ENCODE data around the gene PLEKHA1.

PLEKHA1 gene

DNA sequence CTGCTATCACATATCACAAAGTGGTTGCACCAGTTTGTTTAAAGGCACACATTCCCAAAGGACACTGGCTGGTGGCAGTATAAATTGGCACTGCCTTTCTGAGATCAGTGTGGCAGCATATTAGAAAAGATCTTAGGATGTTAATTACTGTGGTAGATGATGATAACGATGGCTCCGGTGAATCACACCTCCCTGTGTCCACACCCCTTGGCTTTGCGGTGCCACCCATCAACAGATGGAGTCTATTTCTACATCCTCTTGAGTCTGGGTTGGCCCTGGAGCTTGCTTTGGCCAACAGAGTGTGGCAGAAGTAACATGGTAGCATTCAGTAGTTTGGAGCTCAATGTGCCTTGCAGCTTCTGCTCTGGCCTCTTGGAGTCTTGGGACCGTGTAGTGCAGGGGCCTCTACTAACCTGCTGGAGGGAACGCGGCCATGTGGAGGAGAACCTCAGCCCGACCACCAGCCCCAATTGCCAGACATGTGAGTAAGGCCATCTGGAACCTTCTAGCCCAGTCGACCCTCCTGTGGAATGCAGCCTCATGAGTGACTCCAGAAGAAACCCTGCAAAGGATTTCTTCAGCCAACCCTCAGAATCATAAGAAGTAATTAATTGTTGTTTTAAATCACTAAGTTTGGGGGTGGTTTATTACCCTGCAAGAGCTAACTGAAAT lies 27.2 kb upstream of the PLEKHA1 start:
- DNase-seq = no peak

DNA sequence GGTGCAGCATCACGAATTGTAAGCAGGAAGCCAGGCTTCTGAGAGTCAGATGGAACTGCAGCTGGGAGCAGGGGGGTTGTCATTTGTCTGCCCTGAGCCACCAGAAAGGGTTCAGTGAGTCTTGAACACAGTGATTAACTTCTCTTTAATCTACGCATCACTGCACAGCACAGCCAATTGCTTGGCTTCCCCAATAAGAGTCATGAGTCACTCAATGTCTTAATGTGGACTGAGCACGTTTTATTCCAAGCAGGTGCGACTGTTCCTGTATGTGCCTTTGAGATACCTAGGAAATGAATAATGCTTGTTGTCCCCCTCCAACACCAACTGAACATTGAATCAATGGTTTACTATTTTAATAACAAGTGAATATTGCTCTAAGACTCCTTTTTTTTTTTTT lies 26.0 kb upstream of the PLEKHA1 start:
- DNase-seq = no peak

DNA sequence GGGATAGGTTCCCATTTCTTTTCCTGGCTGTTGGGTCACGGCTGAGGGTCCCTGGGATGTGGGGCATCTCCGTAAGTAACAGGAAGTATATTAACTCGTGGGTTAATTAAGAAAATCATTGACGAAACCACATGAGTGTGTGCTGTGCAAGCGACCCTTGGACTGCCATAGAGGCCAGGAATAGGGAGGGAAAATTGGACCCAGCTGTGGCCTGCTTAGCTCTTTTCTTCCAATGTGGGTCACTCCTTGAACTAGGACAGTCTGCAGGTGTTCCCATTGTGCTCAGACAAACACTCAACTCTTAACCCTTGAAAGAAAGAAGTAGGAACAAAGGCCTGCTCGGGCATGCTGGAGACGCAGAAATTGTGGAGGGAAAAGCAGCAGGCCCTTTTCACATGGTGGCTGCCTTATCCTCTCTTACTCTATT lies 25.6 kb upstream of the PLEKHA1 start:
- no peak for DNase-seq

DNA sequence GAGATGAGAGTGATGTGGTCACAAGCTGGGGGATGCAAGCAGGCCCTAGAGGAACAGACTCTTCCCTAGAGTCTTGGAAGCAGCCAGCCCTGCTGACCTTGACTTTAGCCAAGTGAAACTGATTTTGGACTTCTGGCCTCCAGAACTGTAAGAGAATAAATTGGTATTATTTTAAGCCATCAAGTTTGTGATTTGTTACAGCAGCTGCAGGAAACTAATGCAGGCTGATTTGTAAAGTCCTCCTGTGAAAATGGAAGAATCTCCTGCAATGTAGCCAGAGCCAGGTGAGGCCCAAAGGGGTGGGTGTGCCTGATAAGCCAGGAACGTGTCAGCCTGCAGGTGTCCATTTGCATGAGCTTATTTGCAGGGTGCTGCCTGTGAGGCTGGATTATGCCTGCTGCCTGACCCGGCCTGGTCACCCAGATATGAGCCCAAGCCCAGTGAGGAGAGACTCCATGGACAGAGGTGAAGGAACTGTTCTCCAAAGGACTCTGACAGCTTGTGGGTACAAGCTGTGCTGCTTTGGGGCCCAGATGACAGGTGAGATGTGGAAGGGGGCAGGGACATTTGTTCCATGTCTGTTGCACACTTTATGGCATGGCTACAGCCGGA lies 24.6 kb upstream of the PLEKHA1 start:
- DNase-seq = no peak

DNA sequence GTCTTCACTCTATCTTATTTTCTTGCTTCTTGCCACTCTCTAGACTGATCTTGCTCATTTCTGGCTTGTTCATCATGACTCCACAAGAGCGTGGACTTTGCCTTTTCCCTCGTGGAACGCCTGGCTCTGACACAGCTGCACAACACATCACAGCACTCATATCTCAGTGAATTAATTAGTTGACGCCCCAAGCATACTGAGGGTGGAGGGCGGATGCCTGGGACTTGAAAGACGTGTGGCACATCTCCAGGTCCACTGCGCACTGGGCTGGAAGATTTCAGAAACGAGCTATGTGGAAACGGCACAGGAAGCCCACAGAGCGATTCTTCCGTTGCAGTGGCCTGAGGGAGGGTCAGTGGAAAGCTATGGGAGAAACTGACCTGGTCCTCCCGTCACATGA lies 23.6 kb upstream of the PLEKHA1 start:
- DNase-seq = no peak

DNA sequence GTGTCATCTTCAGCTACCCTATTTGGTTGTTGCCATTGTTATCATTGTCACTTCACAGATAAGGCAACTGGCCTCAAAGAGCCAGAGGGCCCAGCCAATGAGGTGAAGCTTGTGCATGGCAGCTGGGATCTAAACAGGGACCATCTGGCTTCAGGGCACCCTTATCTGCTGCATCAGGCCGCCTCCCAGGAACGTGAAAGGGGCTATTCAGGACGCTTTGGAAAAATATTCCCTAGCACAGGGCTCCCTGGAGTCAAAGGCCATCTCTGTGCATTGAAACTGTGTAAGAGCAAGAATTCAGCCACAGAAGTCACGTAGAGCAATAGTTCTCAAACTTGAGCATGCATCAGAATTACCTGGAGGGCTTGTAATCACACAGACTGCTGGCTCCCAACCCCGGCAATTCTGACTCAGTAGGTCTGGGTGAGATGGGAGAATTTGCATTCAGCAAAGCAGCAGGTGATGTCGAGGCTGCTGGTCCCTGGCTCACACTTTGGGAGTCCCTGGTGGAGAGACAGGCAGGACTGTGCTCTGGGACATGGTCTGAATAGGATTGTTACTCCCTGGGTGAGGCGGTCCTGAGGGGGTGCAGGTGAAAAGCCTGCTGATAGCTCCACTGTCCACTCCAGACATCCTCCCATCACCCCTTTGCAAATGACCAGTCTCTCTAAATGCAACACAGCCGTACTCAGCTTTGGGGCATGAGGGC lies 21.5 kb upstream of the PLEKHA1 start:
- DNase-seq = no peak

DNA sequence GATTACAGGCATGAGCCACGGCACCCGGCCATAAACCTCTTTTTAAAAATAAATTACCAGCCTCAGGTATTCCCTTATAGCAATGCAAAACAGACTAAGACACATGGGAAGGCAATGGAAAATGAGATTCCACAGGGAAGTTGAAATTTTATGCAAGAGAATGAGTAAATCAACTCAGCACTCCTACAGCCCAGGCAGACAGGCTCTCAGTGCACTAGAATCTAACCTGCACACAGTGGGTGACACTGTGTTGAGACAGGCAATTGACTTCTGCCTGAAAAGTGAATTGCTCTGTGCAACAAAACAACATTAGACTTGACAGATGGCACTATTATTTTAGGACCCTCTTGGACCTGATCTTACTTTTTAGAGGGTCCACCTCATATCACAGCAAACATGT lies 20.1 kb upstream of the PLEKHA1 start:
- DNase-seq = no peak

DNA sequence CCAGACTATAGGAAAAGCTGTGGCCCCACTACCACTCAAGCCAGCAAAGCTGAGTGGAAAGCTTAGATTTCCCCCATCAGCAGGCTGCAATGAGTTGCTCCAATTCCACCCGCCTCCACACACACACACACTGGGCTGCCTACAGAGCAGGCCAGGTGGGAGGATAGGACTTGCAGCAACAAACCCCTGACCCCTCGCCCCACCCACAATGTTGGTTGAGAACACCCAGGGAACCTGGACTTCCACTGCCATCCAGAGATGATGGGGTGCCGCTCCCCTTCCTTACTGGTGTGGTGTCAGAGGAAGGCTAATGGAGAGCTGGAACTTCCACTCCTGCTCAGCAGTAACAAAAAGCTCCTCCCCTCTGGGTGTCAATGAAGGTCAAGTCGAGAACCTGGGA lies 16.8 kb upstream of the PLEKHA1 start:
- no peak for DNase-seq

DNA sequence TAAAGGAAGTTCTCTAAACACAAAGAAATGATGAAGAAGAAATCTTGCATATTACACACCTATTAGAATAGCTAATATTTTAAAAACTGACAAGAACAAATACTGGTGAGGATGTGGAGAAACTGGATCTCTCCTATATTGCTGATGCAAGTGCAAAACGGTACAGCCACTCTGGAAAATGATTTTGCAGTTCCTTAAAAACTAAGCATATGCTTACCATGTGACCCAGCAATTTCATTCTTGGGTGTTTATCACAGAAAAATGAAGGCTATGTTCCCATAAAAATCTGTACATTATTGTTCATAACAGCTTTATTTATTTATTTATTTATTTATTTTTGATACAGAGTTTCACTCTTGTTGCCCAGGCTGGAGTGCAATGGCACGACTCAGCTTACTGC lies 14.9 kb upstream of the PLEKHA1 start:
- no peak for DNase-seq

DNA sequence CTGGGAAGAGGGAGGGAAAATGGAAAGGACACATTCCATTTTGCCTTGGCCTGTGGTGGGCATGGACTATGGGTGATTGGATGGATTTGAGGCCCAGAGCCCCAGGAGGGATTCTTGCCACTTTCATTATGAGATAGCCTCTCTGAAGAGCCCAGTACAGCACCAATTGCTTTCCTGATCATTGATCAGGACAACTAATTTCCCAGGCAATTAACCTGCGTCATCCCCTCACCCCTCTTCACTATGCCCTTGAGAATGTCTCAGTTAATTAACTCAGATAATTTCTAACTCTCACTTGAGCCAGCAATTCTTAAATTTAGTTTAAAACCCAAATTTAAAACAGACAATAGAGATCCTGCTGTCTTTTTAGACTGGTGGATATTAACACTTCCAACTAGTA lies 13.5 kb upstream of the PLEKHA1 start:
- DNase-seq = no peak

DNA sequence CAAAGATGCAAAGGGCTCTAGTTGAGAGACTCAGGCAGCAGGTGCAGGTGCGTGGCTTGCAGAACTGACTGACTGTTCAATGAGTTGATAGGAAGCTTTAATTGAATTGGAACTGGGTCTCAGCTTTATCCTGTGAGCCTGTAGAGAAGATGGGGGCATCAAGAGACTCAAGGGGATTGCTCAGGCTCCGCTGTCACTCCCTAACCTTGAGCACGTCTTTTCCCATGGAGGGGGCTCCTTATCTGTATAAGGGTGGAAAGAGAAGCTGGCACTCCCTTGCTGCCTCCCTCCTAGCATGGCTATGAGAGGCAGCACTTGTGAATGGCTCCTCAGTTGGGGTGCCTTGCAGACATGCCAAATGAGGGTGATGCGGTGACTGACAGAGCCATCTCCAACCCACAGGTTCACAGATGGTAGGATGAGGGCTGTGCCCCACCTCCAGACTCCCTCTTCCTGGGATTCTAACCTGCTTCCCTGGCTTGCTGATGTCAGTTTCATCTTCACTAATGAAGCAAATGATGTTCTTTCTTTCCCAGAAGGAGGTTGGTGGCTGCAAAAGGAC lies 12.4 kb upstream of the PLEKHA1 start:
- no peak for DNase-seq

DNA sequence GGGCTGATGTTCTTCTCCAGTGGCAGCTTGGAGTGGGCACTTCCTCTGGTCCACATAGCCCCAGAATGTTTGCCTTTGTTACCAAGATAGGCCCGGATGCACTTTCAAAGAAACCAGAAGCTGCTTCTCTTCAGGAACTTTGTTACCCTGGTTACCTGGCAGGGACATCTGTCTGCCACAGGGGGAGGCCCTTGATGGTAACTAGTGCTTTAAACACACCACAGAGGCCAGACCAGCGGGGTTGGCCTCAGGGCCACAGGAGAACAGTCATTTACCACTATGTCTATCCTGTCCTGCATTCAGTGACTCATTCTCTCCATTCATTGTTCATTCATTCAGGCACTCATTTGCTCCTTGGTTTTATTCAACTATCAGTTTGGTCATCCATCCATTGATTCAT lies 11.9 kb upstream of the PLEKHA1 start:
- no peak for DNase-seq

DNA sequence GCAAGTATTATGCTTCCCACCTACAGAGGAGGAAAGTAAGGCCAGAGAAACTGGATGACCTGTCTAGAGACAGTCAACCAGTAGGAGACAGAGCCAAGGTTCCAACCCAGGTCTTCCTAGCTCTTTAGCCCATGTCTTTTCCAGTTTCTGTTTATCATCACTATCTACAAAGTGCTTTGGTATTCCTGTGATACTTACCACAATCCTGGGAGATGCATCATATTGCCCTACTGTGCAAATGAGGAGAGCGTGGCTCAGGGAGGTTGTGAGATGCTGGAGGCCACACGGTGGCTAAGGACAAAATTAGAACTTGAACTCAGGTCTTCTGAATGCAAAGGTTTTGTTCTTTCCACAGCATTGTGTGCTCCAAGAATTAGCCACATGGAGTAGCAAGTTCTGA lies 11.2 kb upstream of the PLEKHA1 start:
- no peak for DNase-seq

DNA sequence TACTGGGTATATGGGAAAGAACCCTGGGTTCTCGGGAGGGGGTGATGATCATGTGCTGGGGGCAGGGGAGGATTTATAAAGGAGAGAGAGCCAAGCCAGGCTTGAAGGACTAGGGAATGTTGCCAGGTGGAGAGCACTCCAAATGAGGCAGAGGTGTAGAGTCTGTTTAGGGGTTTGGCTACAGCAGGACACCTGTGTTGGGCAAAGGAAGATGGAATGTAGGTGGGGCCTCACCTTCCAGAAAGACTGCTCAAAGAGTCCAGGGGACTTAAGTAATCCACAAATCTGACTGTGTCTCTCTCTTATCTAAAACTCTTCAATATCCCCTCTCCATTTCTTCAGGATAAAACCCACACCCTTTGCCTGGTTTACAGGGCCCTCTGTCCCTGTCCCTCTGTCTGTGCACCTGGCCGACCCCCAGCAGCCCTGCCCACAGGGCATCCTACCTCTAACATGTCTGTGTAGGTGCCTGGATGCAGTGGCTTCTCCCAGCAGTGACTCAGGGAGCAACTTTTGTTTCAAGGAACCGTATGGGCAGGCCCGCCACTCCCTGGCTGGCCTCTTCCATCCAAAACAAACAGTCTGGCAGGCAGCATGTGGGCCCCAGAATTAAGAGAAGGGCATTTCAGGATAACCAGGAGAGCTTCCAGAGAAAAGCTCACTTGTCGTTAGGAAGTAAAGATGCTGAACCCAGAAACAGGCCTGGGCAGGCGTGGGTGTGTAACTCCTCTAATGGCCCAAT lies 10.6 kb upstream of the PLEKHA1 start:
- no peak for DNase-seq

DNA sequence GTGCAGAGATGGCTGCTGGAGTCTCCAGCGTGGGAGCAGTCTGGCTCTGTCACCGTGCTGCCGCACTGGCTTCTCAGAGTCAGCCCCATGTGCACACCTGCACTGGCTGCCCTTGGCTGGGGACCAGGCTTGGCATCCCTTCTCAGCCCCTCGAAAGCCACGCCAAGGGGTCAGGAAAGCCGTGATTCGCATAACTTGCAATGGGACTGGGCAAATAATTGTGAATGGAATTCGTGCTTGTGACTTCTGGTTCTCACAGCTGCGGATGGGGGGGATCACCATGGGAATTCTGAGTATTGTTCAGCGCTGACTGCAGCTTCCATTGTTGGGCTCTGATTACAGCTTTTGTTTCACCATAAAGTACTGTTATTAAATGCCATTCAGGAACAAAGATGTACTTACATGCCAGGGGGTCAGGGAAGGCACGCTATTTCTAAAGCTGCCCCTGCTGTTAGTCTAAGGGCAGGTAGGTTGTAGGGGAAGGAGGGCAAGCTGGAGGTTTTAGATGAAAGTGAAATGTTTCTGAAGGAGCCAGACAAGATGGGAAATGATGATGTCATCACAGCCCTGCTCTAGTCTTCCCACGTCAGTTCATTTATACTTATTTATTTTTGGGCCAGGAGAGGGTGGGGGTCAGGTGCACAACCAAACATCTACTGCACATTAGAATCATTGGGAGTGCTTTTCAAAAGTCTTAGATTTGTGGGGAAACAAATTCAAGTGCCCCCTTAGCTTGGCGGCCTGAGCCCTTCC lies 5.8 kb upstream of the PLEKHA1 start:
- no peak for DNase-seq

DNA sequence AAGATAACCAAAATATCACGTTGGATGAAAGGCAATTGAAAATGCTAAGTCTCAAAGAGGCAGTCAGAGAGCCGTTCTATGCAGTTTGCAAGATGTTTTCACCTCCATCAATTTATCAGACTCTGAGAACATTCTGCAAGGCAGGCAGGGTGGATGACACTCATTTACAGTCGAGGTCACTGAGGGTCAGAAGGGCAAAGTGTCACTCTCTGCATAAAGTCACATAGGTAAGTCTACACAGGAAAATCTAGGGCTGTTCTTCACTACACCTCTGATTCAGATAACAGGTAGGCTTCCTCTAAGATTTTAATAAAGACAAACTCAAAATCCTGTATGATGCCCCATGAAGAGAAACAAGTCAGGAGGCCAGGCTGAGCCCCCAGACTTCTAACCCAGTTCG lies 1.4 kb upstream of the PLEKHA1 start:
- DNase-seq = no peak

DNA sequence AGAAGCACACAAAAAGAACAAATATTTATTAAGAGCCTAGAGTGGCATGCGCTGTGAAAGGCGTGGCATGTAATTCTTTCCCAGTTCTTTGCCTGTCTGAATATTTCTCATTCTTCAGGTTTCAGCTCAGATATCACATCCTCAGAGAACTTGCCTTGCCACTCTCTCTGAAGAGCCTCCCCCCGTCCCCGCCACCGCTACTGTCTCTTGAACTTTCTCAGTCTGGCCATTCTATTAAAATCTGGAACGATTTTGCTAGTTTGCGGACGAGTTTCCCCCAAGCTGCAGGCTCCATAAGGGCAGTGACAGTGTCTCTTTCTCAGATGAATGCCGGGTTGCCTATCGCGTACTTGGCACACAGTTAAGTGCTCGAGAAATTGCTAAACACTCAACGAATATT lies 787 bp upstream of the PLEKHA1 start:
- no peak for DNase-seq

DNA sequence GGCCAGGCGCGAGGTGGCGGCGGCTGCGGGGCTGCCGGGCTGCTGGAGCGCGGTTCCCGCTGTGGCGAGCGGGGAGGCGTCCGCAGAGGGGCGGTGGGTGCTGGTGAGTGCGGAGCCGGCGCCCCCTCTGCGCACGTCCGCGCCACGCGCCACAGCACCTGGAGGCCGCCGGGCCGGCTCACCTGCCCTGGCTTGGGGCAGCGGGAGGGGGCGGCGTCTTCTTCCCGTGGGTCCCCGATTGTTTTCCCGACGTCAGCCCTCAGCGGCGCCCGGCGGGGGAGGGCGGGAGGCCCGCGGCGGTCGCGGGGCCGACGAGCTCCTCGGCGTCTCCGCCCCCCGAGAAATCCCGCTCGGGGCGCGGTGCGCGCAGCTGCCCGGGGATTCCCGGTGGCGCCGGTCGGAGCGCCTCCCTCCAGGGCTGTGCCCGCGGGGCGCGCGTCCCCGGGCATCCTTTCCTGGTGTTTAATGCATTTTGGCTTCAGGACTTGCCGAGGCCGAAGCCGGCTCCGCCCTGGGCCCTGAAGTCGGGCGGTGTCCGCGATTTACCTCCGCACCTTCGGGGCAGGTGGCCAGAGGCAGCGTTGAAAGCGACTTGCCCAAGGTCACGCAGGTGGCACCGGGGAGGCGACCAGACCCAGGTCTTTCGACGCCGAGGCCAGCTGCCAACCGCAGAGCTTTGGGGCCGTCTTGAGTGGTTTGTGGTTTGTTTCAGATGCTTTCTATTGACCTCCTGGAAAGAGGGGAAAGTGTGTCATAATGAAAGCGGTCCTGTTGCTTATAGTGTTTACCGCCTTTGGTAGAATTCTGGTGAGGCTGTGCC lies 561 bp downstream of the PLEKHA1 start:
- DNase-seq = peak; percentile 83

DNA sequence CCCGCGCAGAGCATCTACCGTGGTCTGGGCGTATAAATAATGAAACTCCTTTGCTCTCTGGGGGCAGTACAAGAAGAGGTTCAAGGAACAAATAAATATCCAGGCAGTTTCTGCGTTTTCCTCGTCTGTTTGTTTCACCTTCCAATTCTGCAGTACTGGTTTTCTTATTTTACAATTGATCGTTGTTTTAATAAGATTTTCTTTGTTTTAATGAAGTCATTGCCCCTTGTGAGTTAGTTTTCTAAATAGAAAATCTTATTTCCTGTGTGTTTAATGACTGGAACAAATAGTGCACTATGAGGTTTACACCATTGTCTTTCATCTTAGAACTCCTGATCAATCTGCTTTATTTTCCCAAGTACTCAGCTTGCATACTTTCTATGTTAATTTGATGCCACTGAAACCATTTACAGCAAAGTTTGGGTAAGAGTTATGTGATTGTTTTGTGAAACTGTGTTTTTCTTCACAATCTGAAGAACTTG lies 1.2 kb downstream of the PLEKHA1 start:
- DNase-seq = no peak

DNA sequence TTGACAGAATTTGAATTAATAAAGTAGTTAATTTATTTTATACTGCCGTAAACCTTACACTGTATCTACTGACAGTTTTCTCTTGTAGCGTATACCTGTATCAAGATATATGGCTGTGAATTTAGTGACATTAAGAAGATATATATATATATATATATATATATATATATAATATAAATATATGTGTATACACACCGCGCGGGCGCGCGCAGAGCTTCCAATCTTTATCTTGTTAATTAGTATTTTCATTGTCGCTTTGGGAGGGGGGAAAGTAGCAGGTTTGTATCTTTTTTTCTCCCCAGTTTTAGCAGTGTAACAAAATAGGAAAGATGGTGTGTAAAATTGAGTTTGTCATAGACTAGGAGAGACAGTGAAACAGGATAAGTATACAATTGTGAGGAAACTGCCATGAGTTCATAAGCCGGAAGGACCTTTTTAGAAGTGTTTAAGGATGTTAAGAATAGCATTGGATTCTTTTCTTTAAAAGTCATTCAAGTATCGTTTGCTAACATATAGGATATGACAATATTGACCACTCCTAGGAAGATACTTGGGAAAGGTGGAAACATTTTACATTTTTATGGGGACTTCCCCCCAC lies 2.0 kb downstream of the PLEKHA1 start:
- DNase-seq = no peak

DNA sequence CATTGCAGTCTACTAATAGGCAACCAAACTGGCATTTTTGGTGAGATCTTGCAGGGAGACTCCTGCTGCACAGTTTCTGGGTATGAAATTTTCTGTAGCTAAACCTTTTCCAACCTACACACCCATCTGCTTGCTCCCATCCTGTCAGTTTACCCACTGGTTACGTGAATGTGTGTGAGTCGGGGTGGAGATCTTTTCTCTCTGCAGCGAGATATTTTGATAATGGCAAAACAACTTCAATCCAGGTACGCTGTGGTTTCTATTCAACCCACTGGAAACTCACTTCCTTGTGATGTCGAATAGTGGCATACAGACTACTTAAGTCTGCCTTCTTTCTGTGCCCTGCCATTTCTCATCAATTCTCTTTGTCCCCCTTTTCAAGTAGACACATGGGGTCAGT lies 4.5 kb downstream of the PLEKHA1 start:
- DNase-seq = no peak
